Measurements from ENCODE around the gene GABBR1.

- TF ChIP-seq CTCF (IDR thresholded peaks at IDR 0.05) (no peak), POLR2A (IDR thresholded peaks at IDR 0.05) (no peak)
Measured at GRCh38 chr6:29665942-29666825, 33.2 kb upstream of the GABBR1 start.

Measured in tibial nerve (tissue), 3 donors.